Measurements from ENCODE around the gene CD37.

- TF ChIP-seq POLR2A (IDR thresholded peaks at IDR 0.05; ENCODE audit: extremely low read depth, insufficient read length) (no peak), CTCF (IDR thresholded peaks at IDR 0.05; ENCODE audit: low read depth, low read length) (no peak), MAX (IDR thresholded peaks at IDR 0.05; ENCODE audit: low read depth, low read length) (no peak), MYC (IDR thresholded peaks at IDR 0.05; ENCODE audit: low read depth, low read length) (no peak)
Measured at GRCh38 chr19:49361438-49362047, 26.3 kb downstream of the CD37 start.
